ENCODE results near the gene COL15A1.

COL15A1 gene

DNA sequence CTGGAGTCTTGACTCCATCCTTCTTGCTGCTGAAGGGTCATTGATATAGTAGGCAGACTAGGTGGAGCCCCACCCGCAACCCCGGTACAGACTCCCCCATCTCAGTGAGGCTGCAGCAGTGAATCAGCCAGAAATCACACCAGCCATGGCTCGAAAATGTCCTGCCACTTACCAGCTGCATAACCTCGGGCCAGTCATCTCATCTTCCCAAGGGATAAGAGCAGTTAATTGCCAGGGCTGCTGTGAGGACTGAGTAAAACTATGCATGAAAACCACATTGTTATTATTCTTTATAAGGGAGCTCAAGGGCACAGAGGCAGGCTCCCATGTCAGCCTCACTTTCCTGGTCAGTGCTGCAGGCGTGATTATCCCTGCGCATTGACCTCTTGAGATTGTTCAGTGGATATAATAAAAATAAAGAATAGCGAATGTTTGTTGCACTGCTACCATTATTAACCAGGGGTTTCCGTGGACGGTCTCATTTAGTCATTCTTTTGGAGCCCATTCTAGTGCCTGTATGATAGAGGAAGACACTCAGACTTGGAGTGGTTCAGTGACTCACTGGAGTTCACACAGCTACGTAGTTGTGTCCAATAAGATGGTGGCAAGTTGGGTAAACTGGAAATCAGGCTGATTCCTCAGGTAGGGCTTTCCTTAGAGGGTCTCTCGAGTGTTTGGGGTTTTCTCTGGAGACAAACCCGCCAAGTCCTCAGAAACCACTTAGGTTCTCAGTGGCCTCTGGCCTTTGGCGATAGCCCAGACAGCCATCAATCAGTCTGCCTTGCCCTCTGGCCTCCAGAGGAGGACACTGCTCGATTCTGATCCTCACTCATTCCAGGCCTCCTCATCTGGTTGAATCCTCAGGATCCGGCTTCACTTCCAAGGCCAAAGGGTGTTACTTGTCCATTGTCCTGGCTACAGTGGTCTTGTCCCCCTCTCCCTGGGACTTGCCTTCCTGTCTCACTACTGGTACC, 39.9 kb downstream of the COL15A1 start:
- ChIA-PET POLR2A (no interaction called here), CTCF (no interaction called here)
- no peak for DNase-seq (ENCODE audit: extremely low spot score)
- TF ChIP-seq TARDBP (IDR thresholded peaks at IDR 0.05) (no peak), HDGF (IDR thresholded peaks at IDR 0.05; ENCODE audit: borderline replicate concordance) (no peak), SUZ12 (IDR thresholded peaks at IDR 0.05) (no peak), ZNF384 (IDR thresholded peaks at IDR 0.05) (no peak), FOXM1 (IDR thresholded peaks at IDR 0.05; ENCODE audit: borderline replicate concordance) (no peak)

DNA sequence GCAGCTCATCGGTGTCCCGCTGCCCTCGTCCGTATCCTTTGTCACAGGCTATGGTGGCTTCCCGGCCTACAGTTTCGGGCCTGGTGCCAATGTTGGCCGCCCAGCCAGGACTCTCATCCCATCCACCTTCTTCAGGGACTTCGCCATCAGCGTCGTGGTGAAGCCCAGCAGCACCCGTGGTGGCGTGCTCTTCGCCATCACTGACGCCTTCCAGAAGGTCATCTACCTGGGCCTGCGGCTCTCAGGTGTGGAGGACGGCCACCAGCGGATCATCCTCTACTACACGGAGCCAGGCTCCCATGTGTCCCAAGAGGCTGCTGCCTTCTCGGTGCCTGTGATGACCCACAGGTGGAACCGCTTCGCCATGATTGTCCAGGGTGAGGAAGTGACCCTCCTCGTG, 41.9 kb downstream of the COL15A1 start:
- no peak for DNase-seq (ENCODE audit: extremely low spot score)
- CTCF ChIA-PET, result no interaction called here
- TF ChIP-seq FOXM1 (IDR thresholded peaks at IDR 0.05; ENCODE audit: borderline replicate concordance) (no peak), FOXK2 (IDR thresholded peaks at IDR 0.05) (no peak), SP1 (IDR thresholded peaks at IDR 0.05) (no peak), HDGF (IDR thresholded peaks at IDR 0.05; ENCODE audit: borderline replicate concordance) (no peak), ELF4 (IDR thresholded peaks at IDR 0.05) (no peak), NFRKB (IDR thresholded peaks at IDR 0.05) (no peak), LEF1 (IDR thresholded peaks at IDR 0.05; ENCODE audit: borderline replicate concordance) (no peak), SUZ12 (IDR thresholded peaks at IDR 0.05) (no peak), ARNT (IDR thresholded peaks at IDR 0.05) (no peak), BHLHE40 (IDR thresholded peaks at IDR 0.05; ENCODE audit: borderline replicate concordance) (no peak), TARDBP (IDR thresholded peaks at IDR 0.05) (no peak), FOXA1 (IDR thresholded peaks at IDR 0.05) (no peak), L3MBTL2 (conservative IDR thresholded peaks at IDR 0.05) (no peak), ZNF384 (IDR thresholded peaks at IDR 0.05) (no peak), CTBP1 (IDR thresholded peaks at IDR 0.05; ENCODE audit: borderline replicate concordance) (no peak)
- TF ChIP-seq, protein P1, sequence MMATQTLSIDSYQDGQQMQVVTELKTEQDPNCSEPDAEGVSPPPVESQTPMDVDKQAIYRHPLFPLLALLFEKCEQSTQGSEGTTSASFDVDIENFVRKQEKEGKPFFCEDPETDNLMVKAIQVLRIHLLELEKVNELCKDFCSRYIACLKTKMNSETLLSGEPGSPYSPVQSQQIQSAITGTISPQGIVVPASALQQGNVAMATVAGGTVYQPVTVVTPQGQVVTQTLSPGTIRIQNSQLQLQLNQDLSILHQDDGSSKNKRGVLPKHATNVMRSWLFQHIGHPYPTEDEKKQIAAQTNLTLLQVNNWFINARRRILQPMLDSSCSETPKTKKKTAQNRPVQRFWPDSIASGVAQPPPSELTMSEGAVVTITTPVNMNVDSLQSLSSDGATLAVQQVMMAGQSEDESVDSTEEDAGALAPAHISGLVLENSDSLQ (IDR thresholded peaks at IDR 0.05), result no peak
- POLR2A ChIA-PET, result no interaction called here

DNA sequence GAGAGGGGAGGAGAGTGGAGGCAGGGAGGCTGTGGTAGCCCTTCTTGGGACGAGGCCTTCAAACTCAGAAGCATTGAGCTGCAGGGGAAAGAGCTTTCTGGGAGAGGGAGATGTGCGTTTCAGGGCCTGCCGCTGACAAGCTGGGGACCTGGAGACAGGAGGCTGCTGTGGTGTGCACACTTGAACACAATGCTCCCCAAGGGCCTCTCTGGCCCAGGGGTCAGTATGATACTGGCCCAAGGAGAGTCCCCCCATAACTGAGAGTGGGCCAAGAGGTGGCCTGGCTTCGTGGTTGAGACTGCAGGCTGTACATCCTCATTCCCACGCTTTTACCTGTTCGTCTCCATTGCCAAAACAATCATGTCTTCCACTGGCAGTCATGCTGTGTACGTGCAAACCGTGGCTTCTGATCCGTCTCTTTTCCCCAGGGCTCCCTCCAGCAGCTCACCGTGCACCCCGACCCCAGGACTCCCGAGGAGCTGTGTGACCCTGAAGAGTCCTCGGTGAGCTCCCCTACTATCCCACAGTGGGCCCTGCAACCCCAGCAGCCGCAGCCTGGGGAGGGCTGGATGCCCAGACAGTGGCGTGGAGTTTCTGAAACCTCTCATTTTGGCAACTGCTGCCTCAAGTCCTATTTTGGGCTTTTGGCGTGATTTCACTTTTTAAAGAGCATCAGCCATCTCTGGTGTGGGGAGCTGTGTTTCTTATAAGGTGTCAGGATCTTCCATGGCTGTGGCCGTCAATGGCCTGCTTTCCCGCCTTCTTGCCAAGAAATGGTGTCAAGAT, 43.4 kb downstream of the COL15A1 start:
- ChIA-PET POLR2A (no interaction called here), CTCF (no interaction called here)
- TF ChIP-seq SP1 (IDR thresholded peaks at IDR 0.05) (no peak), BHLHE40 (IDR thresholded peaks at IDR 0.05; ENCODE audit: borderline replicate concordance) (no peak), ELF4 (IDR thresholded peaks at IDR 0.05) (no peak), FOXK2 (IDR thresholded peaks at IDR 0.05) (no peak)
- no peak for DNase-seq (ENCODE audit: extremely low spot score)

DNA sequence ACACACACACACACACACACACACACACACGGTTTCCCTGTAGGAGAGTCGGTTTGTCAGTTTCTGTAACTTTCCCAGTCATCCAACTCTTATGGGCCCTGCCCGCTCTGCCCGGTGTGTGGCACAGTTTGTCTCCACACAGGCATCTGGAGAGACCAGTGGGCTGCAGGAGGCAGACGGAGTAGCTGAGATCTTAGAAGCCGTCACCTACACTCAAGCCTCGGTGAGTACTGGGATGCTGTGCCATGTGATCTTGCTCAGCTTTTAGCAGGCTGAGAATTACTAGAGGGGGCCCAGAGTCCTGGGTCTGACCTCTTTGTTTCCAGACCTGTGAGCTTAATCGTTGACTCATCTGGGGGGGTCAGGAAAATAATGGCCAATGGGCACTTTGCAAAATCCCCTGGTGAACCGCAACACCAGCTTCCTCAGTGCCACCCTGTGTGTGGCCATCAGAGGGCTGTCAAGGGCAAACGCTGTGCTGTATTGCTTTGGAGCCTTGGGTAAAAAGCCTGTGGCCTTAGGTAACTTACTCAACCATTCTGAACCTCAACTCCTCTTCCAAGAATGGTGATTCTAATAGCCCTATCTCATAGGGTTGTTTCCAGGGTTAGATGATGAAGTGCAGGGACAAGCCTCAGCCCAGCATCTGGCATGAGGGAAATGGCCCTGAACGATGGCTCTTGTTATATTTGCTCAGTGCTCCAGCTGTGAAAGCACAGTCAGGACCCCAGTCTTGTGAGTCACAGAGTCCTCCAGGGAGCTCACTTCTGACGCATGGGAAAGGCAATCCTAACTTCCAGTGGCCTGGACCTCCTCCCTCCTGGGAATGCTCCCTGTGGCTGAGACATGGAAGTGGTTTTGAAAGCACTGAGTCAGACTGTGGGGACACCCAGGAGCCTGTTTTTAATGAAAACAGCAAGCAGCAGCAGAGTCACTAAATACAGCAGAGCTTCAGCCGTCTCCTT, 45.6 kb downstream of the COL15A1 start:
- TF ChIP-seq TARDBP (IDR thresholded peaks at IDR 0.05), result no peak
- TF ChIP-seq HDGF (IDR thresholded peaks at IDR 0.05; ENCODE audit: borderline replicate concordance), result no peak
- no peak for TF ChIP-seq L3MBTL2 (conservative IDR thresholded peaks at IDR 0.05)
- TF ChIP-seq, protein P1 (IDR thresholded peaks at IDR 0.05), result no peak
- no peak for TF ChIP-seq ARNT (IDR thresholded peaks at IDR 0.05)
- no peak for TF ChIP-seq SUZ12 (IDR thresholded peaks at IDR 0.05)
- TF ChIP-seq NFRKB (IDR thresholded peaks at IDR 0.05), result no peak
- no peak for TF ChIP-seq BHLHE40 (IDR thresholded peaks at IDR 0.05; ENCODE audit: borderline replicate concordance)
- no peak for TF ChIP-seq FOXK2 (IDR thresholded peaks at IDR 0.05)
- no peak for TF ChIP-seq FOXA1 (IDR thresholded peaks at IDR 0.05)
- TF ChIP-seq ZNF384 (IDR thresholded peaks at IDR 0.05), result no peak
- TF ChIP-seq ELF4 (IDR thresholded peaks at IDR 0.05), result no peak
- TF ChIP-seq SP1 (IDR thresholded peaks at IDR 0.05), result no peak
- TF ChIP-seq LEF1 (IDR thresholded peaks at IDR 0.05; ENCODE audit: borderline replicate concordance), result no peak
- TF ChIP-seq FOXM1 (IDR thresholded peaks at IDR 0.05; ENCODE audit: borderline replicate concordance), result no peak
- TF ChIP-seq CTBP1 (IDR thresholded peaks at IDR 0.05; ENCODE audit: borderline replicate concordance), result no peak
- ChIA-PET CTCF (interaction anchor here (1.0 to 1.2 kb wide), 2 partner anchors 17 to 916 kb away, joined by 3 read pairs; no protein-coding TSS in a partner anchor), POLR2A (no interaction called here)
- DNase-seq (ENCODE audit: extremely low spot score), result no peak

DNA sequence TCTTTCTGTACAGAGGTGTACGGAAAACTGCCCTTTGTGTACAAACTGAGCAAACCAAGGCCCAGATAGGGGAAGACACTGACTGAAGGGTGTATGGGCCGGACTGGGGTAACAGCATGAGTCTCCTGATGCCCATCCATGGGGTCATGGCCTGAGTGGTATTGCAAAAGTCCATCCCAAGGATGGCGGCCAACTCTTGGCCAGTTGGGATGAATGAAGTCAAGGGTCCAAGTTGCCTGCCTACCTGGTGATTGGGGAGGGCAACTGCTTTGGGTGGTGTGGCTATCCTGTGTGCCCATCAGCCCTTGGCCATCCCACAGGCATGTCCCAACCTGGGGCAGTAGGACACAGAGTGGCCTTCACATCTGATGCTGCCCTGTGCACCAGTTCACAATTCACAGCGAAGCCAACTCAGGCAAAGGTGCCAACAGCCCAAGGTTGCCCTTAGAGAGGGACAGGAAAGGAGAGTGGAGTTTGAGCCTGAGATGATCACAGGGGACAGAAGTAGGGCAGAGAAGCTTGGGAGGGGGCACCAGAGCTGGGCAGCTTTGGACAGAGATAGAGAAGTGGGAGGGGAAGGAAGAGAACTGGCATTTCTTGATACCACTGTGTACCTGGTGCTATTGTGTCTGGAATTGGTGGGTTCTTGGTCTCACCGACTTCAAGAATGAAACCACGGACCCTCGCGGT, 46.6 kb downstream of the COL15A1 start:
- ChIA-PET CTCF (interaction anchor here (1.0 kb wide), 1 partner anchor 917 kb away, joined by 3 read pairs; no protein-coding TSS in a partner anchor), POLR2A (no interaction called here)
- TF ChIP-seq FOXA1 (IDR thresholded peaks at IDR 0.05), result no peak
- no peak for TF ChIP-seq L3MBTL2 (conservative IDR thresholded peaks at IDR 0.05)
- TF ChIP-seq ELF4 (IDR thresholded peaks at IDR 0.05), result no peak
- no peak for TF ChIP-seq BHLHE40 (IDR thresholded peaks at IDR 0.05; ENCODE audit: borderline replicate concordance)

More for the DNA sequence above, 46.6 kb downstream of the COL15A1 start:
- DNase-seq (ENCODE audit: extremely low spot score), result no peak
